ENCODE data around the gene SLC9A5.

Gene SLC9A5

DNA sequence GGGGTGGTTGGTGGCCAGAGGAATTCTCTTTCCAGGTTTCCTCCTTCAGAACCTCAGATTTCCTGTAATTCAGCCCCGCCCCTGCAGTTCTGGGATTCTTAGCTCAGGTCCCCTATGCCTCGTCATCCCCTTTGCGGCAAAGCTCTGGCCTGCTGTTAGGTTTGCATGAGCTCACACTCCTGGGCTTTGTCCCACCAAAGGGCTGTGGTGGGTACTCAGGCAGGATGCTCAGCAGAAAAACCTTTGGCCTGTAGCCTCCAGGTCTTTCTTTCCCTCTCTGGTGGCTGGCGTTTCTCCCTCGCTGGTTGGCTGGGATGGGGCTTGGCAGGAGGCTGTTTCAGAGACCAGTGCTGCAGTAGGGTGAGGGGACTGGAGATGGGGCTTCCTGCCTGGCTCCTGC is 21.0 kb downstream of the SLC9A5 start:
- peak; percentile 64 for DNase-seq (ENCODE audit: low read depth)
- no peak overlapping the region for H3K4me3 ChIP-seq (ENCODE audit: low read length)
- TF ChIP-seq, protein P1, sequence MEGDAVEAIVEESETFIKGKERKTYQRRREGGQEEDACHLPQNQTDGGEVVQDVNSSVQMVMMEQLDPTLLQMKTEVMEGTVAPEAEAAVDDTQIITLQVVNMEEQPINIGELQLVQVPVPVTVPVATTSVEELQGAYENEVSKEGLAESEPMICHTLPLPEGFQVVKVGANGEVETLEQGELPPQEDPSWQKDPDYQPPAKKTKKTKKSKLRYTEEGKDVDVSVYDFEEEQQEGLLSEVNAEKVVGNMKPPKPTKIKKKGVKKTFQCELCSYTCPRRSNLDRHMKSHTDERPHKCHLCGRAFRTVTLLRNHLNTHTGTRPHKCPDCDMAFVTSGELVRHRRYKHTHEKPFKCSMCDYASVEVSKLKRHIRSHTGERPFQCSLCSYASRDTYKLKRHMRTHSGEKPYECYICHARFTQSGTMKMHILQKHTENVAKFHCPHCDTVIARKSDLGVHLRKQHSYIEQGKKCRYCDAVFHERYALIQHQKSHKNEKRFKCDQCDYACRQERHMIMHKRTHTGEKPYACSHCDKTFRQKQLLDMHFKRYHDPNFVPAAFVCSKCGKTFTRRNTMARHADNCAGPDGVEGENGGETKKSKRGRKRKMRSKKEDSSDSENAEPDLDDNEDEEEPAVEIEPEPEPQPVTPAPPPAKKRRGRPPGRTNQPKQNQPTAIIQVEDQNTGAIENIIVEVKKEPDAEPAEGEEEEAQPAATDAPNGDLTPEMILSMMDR (conservative IDR thresholded peaks at IDR 0.05; ENCODE audit: low read length) = no peak

DNA sequence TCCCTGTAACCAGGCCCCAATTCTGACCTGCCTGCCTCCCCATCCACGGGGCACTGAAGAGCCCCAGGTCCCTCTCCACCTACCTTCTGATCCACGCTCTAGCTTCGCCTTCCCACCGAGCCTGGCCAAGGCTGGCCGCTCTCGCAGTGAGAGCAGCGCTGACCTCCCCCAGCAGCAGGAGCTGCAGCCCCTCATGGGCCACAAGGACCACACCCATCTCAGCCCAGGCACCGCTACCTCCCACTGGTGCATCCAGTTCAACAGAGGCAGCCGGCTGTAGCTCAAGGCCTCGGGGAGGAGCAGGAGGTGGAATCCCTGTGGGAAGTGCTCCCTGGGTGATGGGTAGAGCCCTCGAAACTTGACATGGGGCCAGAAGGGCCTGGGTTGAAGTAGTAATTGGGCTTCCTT is 22.2 kb downstream of the SLC9A5 start:
- TF ChIP-seq, protein P1 (conservative IDR thresholded peaks at IDR 0.05; ENCODE audit: low read length) = no peak
- no peak for DNase-seq (ENCODE audit: low read depth)
- H3K4me3 ChIP-seq (ENCODE audit: low read length) = no peak overlapping the region

GRCh38 chr16:67271446-67271845 is 22.7 kb downstream of the SLC9A5 start:
- TF ChIP-seq, protein P1 (conservative IDR thresholded peaks at IDR 0.05; ENCODE audit: low read length) = no peak
- DNase-seq (ENCODE audit: low read depth) = no peak
- no peak overlapping the region for H3K4me3 ChIP-seq (ENCODE audit: low read length)

- DNase-seq (ENCODE audit: low read depth) = no peak
- H3K4me3 ChIP-seq (ENCODE audit: low read length) = no peak overlapping the region
- TF ChIP-seq, protein P1 (conservative IDR thresholded peaks at IDR 0.05; ENCODE audit: low read length) = no peak
These were observed 26.5 kb downstream of the SLC9A5 start for GRCh38 chr16:67275321-67275720.

- TF ChIP-seq, protein P1 (conservative IDR thresholded peaks at IDR 0.05; ENCODE audit: low read length) = no peak
- H3K4me3 ChIP-seq (ENCODE audit: low read length) = peak overlapping the region; percentile 76
- peak; percentile 100 for DNase-seq (ENCODE audit: low read depth)
These were observed 28.7 kb downstream of the SLC9A5 start for GRCh38 chr16:67277294-67277998.

DNA sequence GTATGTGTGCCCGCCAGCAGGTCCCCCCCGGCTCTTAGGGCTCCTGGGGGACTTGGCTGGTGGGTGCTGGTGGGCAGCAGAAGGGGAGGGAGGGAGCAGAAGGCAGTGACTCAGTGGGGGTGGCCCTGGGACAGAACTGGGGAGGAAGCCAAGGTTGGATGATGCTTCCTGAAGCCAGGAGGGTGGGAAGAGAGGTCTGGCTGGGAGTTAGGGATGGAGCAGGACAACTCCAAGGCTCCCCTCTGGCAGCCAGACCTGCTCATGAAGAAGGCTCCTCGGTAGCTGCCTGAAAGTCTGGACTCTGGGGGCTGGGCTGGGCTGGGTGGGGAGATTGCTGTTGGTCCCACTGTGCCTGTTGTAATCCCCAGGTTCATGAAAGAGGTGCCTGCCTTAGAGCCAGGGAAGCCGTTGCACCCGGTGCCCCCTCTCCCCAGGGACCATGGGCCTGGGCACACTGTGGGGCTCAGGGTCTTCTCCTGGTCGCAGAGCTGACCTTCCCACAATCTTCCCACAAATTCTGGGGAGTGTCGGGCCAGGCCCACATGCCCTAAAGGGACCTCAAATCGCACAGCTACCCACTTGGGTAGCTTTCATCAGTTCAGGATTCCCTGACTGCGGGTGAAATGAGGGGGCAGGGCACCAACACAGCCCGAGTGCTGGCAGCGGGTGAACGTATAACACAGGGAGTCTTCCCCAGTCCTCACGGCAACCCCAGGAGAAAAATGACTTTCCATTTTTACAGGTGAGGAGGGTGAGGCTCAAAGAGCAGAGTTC is 29.4 kb downstream of the SLC9A5 start:
- peak; percentile 84 for DNase-seq (ENCODE audit: low read depth)
- TF ChIP-seq, protein P1 (conservative IDR thresholded peaks at IDR 0.05; ENCODE audit: low read length) = no peak

More for the DNA sequence above, 29.4 kb downstream of the SLC9A5 start:
- H3K4me3 ChIP-seq (ENCODE audit: low read length) = peak overlapping the region; percentile 76
